ENCODE data around the gene MYO1D. TPM values are rescaled to one million over a fixed set of nuclear protein-coding genes. Genes with fewer than 3 reads are reported as not detected.

The MYO1D gene
- total and polyA plus RNA-seq, 2 donors (not counting 1 experiment from before 2014, with no cell fraction given), result 5.4 to 26.7 TPM

DNA sequence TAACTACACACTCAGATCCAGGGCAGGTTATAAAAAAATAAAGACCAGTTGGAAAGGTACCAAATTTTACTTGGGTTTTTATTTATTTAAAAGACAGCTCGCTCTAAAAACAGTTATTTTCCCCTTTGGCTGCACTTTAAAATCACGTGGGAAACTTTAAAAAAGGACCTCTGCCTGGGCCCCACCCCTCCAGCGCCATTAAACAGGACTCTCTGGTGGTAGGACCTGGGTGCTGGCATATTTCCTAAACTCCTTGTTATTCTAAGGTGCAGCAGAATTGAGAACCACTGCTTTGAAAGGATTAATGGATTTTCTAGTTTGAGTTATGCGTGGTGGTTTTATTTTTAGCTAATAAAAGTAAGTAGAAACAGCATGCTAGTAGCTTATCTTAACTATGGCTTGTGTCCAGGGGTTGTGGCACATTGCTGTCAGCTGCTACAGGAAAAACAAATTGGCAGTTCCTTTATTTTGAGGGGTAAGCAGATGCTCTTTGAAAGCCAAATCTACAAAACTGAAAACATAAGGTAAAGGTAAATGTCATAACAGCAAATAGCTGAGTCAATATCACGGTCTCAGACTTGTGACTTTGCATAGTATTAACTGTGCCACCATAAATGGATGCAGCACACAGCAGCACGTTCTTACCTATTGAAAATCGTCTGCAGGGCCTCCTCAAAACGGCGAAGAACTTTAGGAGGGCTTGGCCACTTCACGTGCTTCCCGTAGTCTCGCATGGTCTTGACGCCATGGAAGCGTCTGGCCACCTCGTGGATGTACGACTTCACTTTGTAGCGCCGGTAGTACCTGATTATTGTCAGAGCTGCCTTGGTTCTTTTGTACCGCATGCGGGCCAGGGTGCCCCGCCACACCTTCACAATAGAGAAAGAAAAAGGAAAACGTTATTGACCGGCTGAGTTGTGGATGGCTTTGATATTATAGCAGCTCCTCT is 218.2 kb downstream of the MYO1D start:
- ATAC-seq (ENCODE audit: low read depth) (no peak), DNase-seq (no peak)
- Histone ChIP-seq H3K27me3 (replicated peaks in 1 of 4; ENCODE audit: control extremely low read depth in 1 of 4, control insufficient read depth in 3 of 4, insufficient read depth in 4 of 4, low read length in 3 of 4) (no peaks in the 10 kb centered on the region), H3K4me2 (replicated peaks; ENCODE audit: low read depth, low read length, poor library complexity, severe bottlenecking) (no peak overlapping the region), H3K79me2 (ENCODE audit: control insufficient read depth, insufficient read depth, low read length) (no peaks in the 10 kb centered on the region), H3K36me3 (replicated peaks in 1 of 2; ENCODE audit: control extremely low read depth in 1 of 2, control insufficient read depth in 1 of 2, extremely low read depth in 1 of 2, insufficient read depth in 2 of 2, low read length in 1 of 2) (peaks cover 0 to 5% of the 10 kb centered on the region in 2 experiments), H4K20me1 (ENCODE audit: control insufficient read depth, insufficient read depth, low read length, poor library complexity, severe bottlenecking) (no peaks in the 10 kb centered on the region), H3K4me3 (ENCODE audit: control extremely low read depth in 1 of 5, extremely low read depth in 1 of 5, insufficient read depth in 1 of 5, low read depth in 2 of 5, low read length in 4 of 5) (no peak overlapping the region), H3K9ac (ENCODE audit: low read length) (no peak overlapping the region), H3K27ac (ENCODE audit: low read length in 2 of 2) (no peak overlapping the region), H3K9me3 (ENCODE audit: control extremely low read depth in 1 of 3, control insufficient read depth in 2 of 3, insufficient read depth in 1 of 3, low read length in 2 of 3) (no peaks in the 10 kb centered on the region), H2AFZ (ENCODE audit: insufficient read depth, low read depth, low read length, poor library complexity, severe bottlenecking) (no peak overlapping the region), H3K4me1 (ENCODE audit: control insufficient read depth in 2 of 2, insufficient read depth in 2 of 2, low read length in 2 of 2) (no peaks in the 10 kb centered on the region)
- Mint-ChIP-seq H3K9me3 (ENCODE audit: insufficient read depth) (no peaks in the 10 kb centered on the region), H3K27ac (no peak overlapping the region), H3K4me3 (no peak overlapping the region), H3K27me3 (no peaks in the 10 kb centered on the region), H3K4me1 (no peaks in the 10 kb centered on the region)
- ChIA-PET CTCF (interaction anchor here (0.7 to 2.2 kb wide), 22 partner anchors 9 to 443 kb away, joined by 3 to 17 read pairs (median 4); partner anchors contain the start of gene CDK5R1), POLR2A (no interaction called here)
- intact Hi-C loops (cut with micrococcal nuclease), result loop anchor here (1.0 to 2.0 kb wide), 2 partner anchors 97 to 278 kb away; no protein-coding TSS in a partner anchor
- 76% methylated on average over 14 of the region's 23 CpGs for WGBS (ENCODE audit: insufficient coverage)
- TF ChIP-seq, protein P1, sequence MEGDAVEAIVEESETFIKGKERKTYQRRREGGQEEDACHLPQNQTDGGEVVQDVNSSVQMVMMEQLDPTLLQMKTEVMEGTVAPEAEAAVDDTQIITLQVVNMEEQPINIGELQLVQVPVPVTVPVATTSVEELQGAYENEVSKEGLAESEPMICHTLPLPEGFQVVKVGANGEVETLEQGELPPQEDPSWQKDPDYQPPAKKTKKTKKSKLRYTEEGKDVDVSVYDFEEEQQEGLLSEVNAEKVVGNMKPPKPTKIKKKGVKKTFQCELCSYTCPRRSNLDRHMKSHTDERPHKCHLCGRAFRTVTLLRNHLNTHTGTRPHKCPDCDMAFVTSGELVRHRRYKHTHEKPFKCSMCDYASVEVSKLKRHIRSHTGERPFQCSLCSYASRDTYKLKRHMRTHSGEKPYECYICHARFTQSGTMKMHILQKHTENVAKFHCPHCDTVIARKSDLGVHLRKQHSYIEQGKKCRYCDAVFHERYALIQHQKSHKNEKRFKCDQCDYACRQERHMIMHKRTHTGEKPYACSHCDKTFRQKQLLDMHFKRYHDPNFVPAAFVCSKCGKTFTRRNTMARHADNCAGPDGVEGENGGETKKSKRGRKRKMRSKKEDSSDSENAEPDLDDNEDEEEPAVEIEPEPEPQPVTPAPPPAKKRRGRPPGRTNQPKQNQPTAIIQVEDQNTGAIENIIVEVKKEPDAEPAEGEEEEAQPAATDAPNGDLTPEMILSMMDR (IDR thresholded peaks at IDR 0.05), result no peak
- no peak for TF ChIP-seq EZH2 (IDR thresholded peaks at IDR 0.05; ENCODE audit: borderline replicate concordance, insufficient read depth, low read depth, low read length, poor library complexity, severe bottlenecking)

DNA sequence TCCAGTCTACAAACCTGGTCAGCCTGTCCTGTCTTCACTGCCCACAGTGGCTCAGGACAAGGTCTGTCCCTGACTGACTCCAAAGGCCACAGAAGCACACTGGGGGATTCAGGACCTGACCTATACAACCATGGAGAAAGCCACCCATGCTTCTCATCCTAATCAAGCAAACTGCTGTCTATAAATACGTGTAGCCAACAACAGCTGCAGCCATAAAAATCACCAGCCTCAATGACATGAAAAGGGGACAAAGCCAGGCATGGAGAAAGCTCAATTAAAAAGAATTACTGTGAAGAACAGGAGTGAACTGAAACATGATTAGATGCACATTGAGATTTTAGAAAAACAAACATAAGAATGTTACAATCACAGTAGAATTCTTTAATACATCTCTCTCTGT is 220.0 kb downstream of the MYO1D start:
- no peaks in the 10 kb centered on the region for H3K4me1 Mint-ChIP-seq
- POLR2A ChIA-PET, result no interaction called here

More for the DNA sequence above, 220.0 kb downstream of the MYO1D start:
- ATAC-seq (ENCODE audit: low read depth) (no peak), DNase-seq (no peak)
- Histone ChIP-seq H3K9me3 (ENCODE audit: control extremely low read depth in 1 of 3, control insufficient read depth in 2 of 3, insufficient read depth in 1 of 3, low read length in 2 of 3) (no peaks in the 10 kb centered on the region), H3K4me1 (ENCODE audit: control insufficient read depth in 2 of 2, insufficient read depth in 2 of 2, low read length in 2 of 2) (no peaks in the 10 kb centered on the region), H3K4me3 (ENCODE audit: control extremely low read depth in 1 of 5, extremely low read depth in 1 of 5, insufficient read depth in 1 of 5, low read depth in 2 of 5, low read length in 4 of 5) (no peak overlapping the region), H3K9ac (ENCODE audit: low read length) (no peak overlapping the region), H2AFZ (ENCODE audit: insufficient read depth, low read depth, low read length, poor library complexity, severe bottlenecking) (no peak overlapping the region), H3K27ac (ENCODE audit: low read length in 2 of 2) (no peak overlapping the region), H3K27me3 (replicated peaks in 1 of 4; ENCODE audit: control extremely low read depth in 1 of 4, control insufficient read depth in 3 of 4, insufficient read depth in 4 of 4, low read length in 3 of 4) (no peaks in the 10 kb centered on the region), H3K79me2 (ENCODE audit: control insufficient read depth, insufficient read depth, low read length) (no peaks in the 10 kb centered on the region), H3K36me3 (replicated peaks in 1 of 2; ENCODE audit: control extremely low read depth in 1 of 2, control insufficient read depth in 1 of 2, extremely low read depth in 1 of 2, insufficient read depth in 2 of 2, low read length in 1 of 2) (peaks cover 0 to 7% of the 10 kb centered on the region in 2 experiments), H3K4me2 (replicated peaks; ENCODE audit: low read depth, low read length, poor library complexity, severe bottlenecking) (no peak overlapping the region), H4K20me1 (ENCODE audit: control insufficient read depth, insufficient read depth, low read length, poor library complexity, severe bottlenecking) (no peaks in the 10 kb centered on the region)
- Mint-ChIP-seq H3K9me3 (ENCODE audit: insufficient read depth) (no peaks in the 10 kb centered on the region), H3K27me3 (no peaks in the 10 kb centered on the region), H3K27ac (no peak overlapping the region), H3K4me3 (no peak overlapping the region)
- CTCF ChIA-PET, result no interaction called here
- intact Hi-C loops (cut with micrococcal nuclease), result no loop called here
- TF ChIP-seq EZH2 (IDR thresholded peaks at IDR 0.05; ENCODE audit: borderline replicate concordance, insufficient read depth, low read depth, low read length, poor library complexity, severe bottlenecking), result no peak
- TF ChIP-seq, protein P1 (IDR thresholded peaks at IDR 0.05), result no peak
- WGBS (ENCODE audit: insufficient coverage), result 67% methylated on average over 1 of the region's 1 CpG
